Gastrocnemius medialis (tissue), 4 donors: ENCODE data around the gene LHPP. TPM values are rescaled to one million over a fixed set of nuclear protein-coding genes. Genes with fewer than 3 reads are reported as not detected.
"Not testable (repeated sequence)": the region's sequence is repeated elsewhere in the genome, so short reads cannot be mapped to it uniquely, and the experiment has no call there.

Experiments used
- ATAC-seq, 2 donors: fragments of 150-250 bp; one replicate each; pipeline ENCODE4 v1.9.1; 2016
- DNase-seq, 2 donors: peaks; one replicate each; pipeline ENCODE4 v3.0.0-alpha.2; 2019
- H3K27ac ChIP-seq, 4 donors: fragments of 200-600 bp; sonication (generic); 1 replicate in 1 of 4; 2 replicates in 3 of 4; pipeline ENCODE4 v1.5.1; 2016 to 2018; ENCODE audit warnings: mild to moderate bottlenecking in 2 of 4, moderate library complexity in 1 of 4
- H3K27me3 ChIP-seq, 3 donors: fragments of 200-600 bp; sonication (generic) in 2 of 3; 1 replicate in 1 of 3; 2 replicates in 2 of 3; pipeline versions ENCODE4 v1.5.1 to v1.6.0; 2016 to 2019; ENCODE audit warnings: mild to moderate bottlenecking in 1 of 3, moderate library complexity in 1 of 3
- H3K36me3 ChIP-seq, 2 donors: fragments of 200-600 bp; sonication (generic) in 1 of 2; one replicate each; pipeline ENCODE4 v1.5.1; 2017 to 2018
- H3K4me1 ChIP-seq, 2 donors: fragments of 200-600 bp; sonication (generic) in 1 of 2; one replicate each; pipeline ENCODE4 v1.5.1; 2016 to 2017; ENCODE audit warnings: mild to moderate bottlenecking in 2 of 2
- H3K4me3 ChIP-seq, 4 donors: fragments of 200-600 bp; sonication (generic) in 3 of 4; 1 replicate in 1 of 4; 2 replicates in 3 of 4; pipeline ENCODE4 v1.5.1; 2016 to 2019; ENCODE audit warnings: mild to moderate bottlenecking in 2 of 4
- H3K9me3 ChIP-seq, 3 donors: fragments of 200-600 bp; sonication (generic) in 2 of 3; 1 replicate in 1 of 3; 2 replicates in 2 of 3; pipeline ENCODE4 v1.5.1; 2016 to 2019
- POLR2A ChIP-seq, 2 donors: fragments of 450-650 bp; IDR thresholded peaks; one replicate each; pipeline ENCODE4 v1.6.1; 2017; ENCODE audit warnings: antibody characterized with exemption in 2 of 2, mild to moderate bottlenecking in 2 of 2, moderate library complexity in 2 of 2
- in situ Hi-C, 4 donors: fragments of 200-750 bp; cut with MboI; loops; one replicate each; pipeline versions ENCODE4 v1.15.0 to v1.8.0; 2017; ENCODE audit warnings: low sequenced_read_pairs in 4 of 4
- intact Hi-C: fragments of 100-400 bp; cut with DNase I; formaldehyde crosslinking; loops from one replicate; pipeline ENCODE4 v1.15.1; 2023; ENCODE audit warnings: low total_unique reads
- total RNA-seq, 4 donors: library from RNA; depleted of rRNA; stranded (reverse); fragments of >200 nt; gene quantifications; one replicate each; pipeline versions ENCODE4 v1.1.0 to v1.2.3, GENCODE V29; 2016
- TF ChIP-seq, protein P1 (sequence below), 5 experiments: fragments of 450-650 bp in 3 of 5; fragments of 200-600 bp in 2 of 5; sonication (generic) in 2 of 5; IDR thresholded peaks in 4 of 5; conservative IDR thresholded peaks in 1 of 5; 1 replicate in 4 of 5; 2 replicates in 1 of 5; pipeline ENCODE4 v1.5.1; 2016 to 2019; ENCODE audit warnings: antibody characterized with exemption in 5 of 5, mild to moderate bottlenecking in 3 of 5, moderate library complexity in 3 of 5

Gene LHPP
- total RNA-seq, 4 donors from 2014 or later: 4.9 to 16.0 (median 12.2) TPM

DNA sequence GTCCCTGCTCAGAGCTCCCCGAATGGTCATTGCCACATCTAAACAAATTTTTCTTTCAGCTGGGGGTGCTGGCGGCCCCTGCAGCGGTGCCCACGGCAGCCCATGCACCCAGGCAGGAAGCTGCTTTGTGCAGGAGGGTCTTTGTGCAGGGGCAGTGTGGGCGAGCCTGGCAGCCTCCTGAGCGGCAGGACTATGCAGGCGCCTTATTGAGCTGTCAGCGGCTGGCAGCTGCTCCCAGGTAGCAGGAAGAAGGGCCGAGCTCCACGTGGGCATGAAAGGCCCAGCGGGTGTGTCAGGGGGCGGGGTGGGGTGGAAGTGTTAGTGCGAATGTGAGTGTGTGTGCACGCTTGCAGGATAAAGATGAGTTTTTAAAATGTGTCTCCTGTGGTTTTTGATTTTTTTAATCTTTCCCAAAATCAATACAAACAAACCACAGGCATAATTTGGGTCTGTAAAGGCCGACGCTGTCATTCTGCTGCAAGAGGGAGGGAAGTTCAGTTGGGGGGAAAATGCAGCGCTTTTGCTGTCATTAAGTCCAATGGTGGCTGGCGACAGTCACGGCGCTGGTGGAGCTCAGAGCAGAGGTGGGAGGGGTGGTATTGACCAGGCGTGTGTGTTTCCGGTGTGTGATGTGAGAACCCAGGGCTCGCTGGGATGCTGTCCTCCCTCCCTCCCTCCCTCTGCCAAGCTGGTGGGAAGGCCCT, 83.9 kb downstream of the LHPP start:
- Histone ChIP-seq H3K4me3 (no peak overlapping the region), H3K27me3 (no peaks in the 10 kb centered on the region), H3K36me3 (no peaks in the 10 kb centered on the region), H3K9me3 (no peaks in the 10 kb centered on the region), H3K4me1 (peaks cover 14 to 31% of the 10 kb centered on the region in 2 donors), H3K27ac (peak overlapping the region in 3 of 4 donors; percentile 28 to 94 (median 92))
- TF ChIP-seq, protein P1, sequence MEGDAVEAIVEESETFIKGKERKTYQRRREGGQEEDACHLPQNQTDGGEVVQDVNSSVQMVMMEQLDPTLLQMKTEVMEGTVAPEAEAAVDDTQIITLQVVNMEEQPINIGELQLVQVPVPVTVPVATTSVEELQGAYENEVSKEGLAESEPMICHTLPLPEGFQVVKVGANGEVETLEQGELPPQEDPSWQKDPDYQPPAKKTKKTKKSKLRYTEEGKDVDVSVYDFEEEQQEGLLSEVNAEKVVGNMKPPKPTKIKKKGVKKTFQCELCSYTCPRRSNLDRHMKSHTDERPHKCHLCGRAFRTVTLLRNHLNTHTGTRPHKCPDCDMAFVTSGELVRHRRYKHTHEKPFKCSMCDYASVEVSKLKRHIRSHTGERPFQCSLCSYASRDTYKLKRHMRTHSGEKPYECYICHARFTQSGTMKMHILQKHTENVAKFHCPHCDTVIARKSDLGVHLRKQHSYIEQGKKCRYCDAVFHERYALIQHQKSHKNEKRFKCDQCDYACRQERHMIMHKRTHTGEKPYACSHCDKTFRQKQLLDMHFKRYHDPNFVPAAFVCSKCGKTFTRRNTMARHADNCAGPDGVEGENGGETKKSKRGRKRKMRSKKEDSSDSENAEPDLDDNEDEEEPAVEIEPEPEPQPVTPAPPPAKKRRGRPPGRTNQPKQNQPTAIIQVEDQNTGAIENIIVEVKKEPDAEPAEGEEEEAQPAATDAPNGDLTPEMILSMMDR (IDR thresholded peaks at IDR 0.05 in 4 of 5, conservative IDR thresholded peaks at IDR 0.05 in 1 of 5): no peak
- TF ChIP-seq POLR2A (IDR thresholded peaks at IDR 0.05): no peak
- no peak for ATAC-seq
- intact Hi-C loops: loop anchor here (2.0 kb wide), 1 partner anchor 15 kb away; no protein-coding TSS in a partner anchor
- in situ Hi-C loops: loop anchor here in 3 of 4 donors (10.0 to 25.0 kb wide), 3 partner anchors 192 to 292 kb away; partner anchors contain the start of gene FAM53B (in 3 of the 3)
- DNase-seq: no peak

DNA sequence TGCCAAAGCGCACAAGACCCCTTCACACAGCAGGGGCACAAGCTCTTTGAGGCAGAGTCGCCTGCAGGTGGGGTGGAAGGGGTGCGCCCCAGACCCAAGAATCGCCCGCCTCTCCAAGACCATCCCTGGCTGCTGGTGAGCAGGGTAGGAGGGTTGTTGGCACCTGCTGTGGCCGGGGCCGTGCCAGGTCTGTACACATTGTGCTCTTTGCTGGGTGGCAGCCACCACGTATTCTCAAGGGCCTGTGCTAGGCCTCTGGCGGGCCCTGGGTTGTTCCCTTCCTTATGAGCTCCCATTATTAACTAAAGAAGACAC, 84.4 kb downstream of the LHPP start:
- no peak for DNase-seq
- in situ Hi-C loops: loop anchor here in 3 of 4 donors (10.0 to 25.0 kb wide), 3 partner anchors 191 to 291 kb away; partner anchors contain the start of gene FAM53B (in 3 of the 3)

DNA sequence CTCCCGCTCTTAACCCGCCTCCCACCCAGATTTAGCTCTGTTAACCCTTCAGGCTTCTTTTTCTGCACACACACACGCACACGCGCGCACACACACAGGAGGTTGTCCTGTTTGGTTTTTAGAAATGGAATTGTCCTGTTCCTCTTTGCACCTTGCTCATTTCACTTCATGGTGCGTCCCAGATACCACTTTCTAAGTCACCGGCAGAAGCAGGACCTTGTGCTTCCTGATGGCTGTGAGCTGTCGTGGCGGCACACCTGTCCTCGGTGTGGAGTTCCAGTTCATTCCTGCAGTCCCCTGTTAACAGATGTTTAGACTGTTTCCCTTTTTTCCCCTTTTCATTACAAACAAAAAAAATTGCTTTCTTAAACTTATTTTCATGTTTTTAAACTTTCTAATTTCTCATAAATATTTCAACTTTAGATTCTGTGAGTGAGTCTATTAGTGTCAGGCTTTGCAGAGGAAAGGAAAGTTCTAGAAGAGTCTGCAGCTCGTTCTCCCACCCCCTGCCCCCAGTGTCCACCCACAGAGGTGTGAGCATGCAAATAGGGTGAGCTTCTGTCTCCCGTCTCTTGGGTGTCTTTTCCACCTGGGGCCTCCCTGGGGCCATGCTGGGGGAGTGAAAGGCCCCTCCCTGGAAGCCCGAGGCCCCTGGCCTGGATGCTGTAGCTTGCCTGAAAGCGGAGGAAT, 85.5 kb downstream of the LHPP start:
- Histone ChIP-seq H3K4me1 (peaks cover 11 to 28% of the 10 kb centered on the region in 2 donors), H3K27me3 (no peaks in the 10 kb centered on the region), H3K36me3 (no peaks in the 10 kb centered on the region), H3K27ac (peak overlapping the region; percentile 73 to 94 (median 89)), H3K9me3 (no peaks in the 10 kb centered on the region), H3K4me3 (peak overlapping the region in 3 of 4 donors; percentile 27 to 48 (median 48))
- no peak for TF ChIP-seq POLR2A (IDR thresholded peaks at IDR 0.05)
- TF ChIP-seq, protein P1 (IDR thresholded peaks at IDR 0.05 in 4 of 5, conservative IDR thresholded peaks at IDR 0.05 in 1 of 5): no peak
- in situ Hi-C loops (loop anchor here in 3 of 4 donors (10.0 to 25.0 kb wide), 3 partner anchors 190 to 290 kb away; partner anchors contain the start of gene FAM53B (in 3 of the 3)), intact Hi-C loops (loop anchor here (2.0 kb wide), 1 partner anchor 14 kb away; no protein-coding TSS in a partner anchor)
- ATAC-seq: peak; percentile 21 to 43
- no peak for DNase-seq

More for the DNA sequence above, 84.4 kb downstream of the LHPP start:
- Histone ChIP-seq H3K4me1 (peaks cover 11 to 26% of the 10 kb centered on the region in 2 donors), H3K4me3 (no peak overlapping the region), H3K27ac (peak overlapping the region in 3 of 4 donors; percentile 28 to 94 (median 92)), H3K27me3 (no peaks in the 10 kb centered on the region), H3K36me3 (no peaks in the 10 kb centered on the region), H3K9me3 (no peaks in the 10 kb centered on the region)
- TF ChIP-seq, protein P1 (IDR thresholded peaks at IDR 0.05 in 4 of 5, conservative IDR thresholded peaks at IDR 0.05 in 1 of 5): no peak
- TF ChIP-seq POLR2A (IDR thresholded peaks at IDR 0.05): no peak
- intact Hi-C loops: loop anchor here (2.0 kb wide), 1 partner anchor 15 kb away; no protein-coding TSS in a partner anchor
- ATAC-seq: no peak

DNA sequence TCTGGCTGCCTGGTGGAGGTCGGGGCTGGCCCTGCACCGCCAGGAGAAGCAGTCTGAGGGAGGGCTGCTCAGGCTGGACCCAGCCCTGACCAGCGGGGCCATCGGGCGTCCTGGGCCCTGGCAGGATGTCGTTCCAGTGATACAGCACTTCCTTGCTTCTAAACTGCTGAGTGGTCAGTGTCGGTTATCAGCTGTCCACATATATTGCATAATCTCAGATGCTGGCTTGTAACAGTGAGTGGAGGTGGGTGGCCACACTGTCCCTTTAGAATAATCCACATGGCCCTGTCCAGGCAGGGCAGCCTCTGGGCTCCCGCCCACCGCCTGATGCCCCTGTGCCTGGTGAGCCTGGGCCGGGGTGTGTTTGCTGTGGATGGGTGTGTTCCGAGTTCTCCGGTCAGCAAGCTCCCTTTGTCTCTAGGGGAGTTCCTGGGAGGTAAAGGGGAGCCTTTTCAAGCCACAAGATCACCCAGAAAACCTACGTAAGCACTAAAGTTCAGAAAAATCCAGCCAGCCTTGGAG, 86.1 kb downstream of the LHPP start:
- TF ChIP-seq, protein P1 (IDR thresholded peaks at IDR 0.05 in 4 of 5, conservative IDR thresholded peaks at IDR 0.05 in 1 of 5): no peak
- peak; percentile 35 to 52 for TF ChIP-seq POLR2A (IDR thresholded peaks at IDR 0.05)
- Histone ChIP-seq H3K9me3 (no peaks in the 10 kb centered on the region), H3K36me3 (no peaks in the 10 kb centered on the region), H3K4me1 (peaks cover 11 to 33% of the 10 kb centered on the region in 2 donors), H3K27ac (peak overlapping the region; percentile 73 to 94 (median 89)), H3K4me3 (peak overlapping the region in 3 of 4 donors; percentile 27 to 48 (median 48)), H3K27me3 (no peaks in the 10 kb centered on the region)
- in situ Hi-C loops: loop anchor here in 3 of 4 donors (10.0 to 25.0 kb wide), 3 partner anchors 190 to 290 kb away; partner anchors contain the start of gene FAM53B (in 3 of the 3)
- DNase-seq (peak; percentile 43 to 85), ATAC-seq (peak; percentile 96 to 98)
- intact Hi-C loops: loop anchor here (2.0 kb wide), 1 partner anchor 13 kb away; no protein-coding TSS in a partner anchor

DNA sequence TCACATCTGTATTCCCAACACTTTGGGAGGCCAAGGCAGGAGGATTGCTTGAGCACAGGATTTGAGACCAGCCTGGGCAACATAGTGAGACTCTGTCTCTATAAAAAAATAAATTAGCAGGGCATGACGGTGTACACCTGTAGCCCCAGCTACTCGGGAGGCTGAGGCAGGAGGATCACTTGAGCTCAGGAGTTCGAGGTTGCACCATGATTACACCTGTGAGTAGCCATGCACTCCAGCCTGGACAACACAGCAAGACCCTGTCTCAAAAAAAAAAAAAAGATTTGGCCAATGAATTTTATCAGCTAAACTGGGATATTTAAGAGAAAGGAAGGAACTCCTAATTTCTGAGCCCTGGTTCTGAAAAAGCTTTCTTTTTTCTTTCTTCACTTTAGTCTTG, 87.5 kb downstream of the LHPP start:
- H3K27me3 ChIP-seq, H3K9me3 ChIP-seq, DNase-seq, H3K4me3 ChIP-seq, ATAC-seq, H3K36me3 ChIP-seq, intact Hi-C loops: not testable (repeated sequence)
- Histone ChIP-seq H3K4me1 (peaks cover 11 to 33% of the 10 kb centered on the region in 2 donors), H3K27ac (peak overlapping the region in 2 of 4 donors; percentile 92 to 94)
- in situ Hi-C loops: loop anchor here in 3 of 4 donors (10.0 to 25.0 kb wide), 3 partner anchors 188 to 288 kb away; partner anchors contain the start of gene FAM53B (in 3 of the 3)
